Lower leg skin (tissue), 4 donors: ENCODE results near the gene CCDC63. TPM values are rescaled to one million over a fixed set of nuclear protein-coding genes. Genes with fewer than 3 reads are reported as not detected.

Experiments
- DNase-seq, 2 donors: peaks; one replicate each; pipeline ENCODE4 v3.0.0-alpha.2; 2019; ENCODE audit warnings: low spot score in 2 of 2
- H3K4me3 ChIP-seq: fragments of 200-600 bp; sonication (generic); 2 replicates; pipeline ENCODE4 v1.5.1; 2017; ENCODE audit warnings: mild to moderate bottlenecking, low read depth; ENCODE audit not compliant: poor library complexity, severe bottlenecking
- CTCF ChIP-seq, 3 donors: fragments of 450-650 bp; IDR thresholded peaks; one replicate each; pipeline ENCODE4 v1.5.1; 2016; ENCODE audit warnings: antibody characterized with exemption in 3 of 3, mild to moderate bottlenecking in 3 of 3, moderate library complexity in 2 of 3
- POLR2A ChIP-seq, 2 donors: fragments of 450-650 bp; IDR thresholded peaks; one replicate each; pipeline ENCODE4 v1.6.1; 2016 to 2017; ENCODE audit warnings: antibody characterized with exemption in 2 of 2, mild to moderate bottlenecking in 1 of 2, moderate library complexity in 1 of 2
- WGBS, 2 donors: methylation state at CpG; one replicate each; pipeline ENCODE4 v1.1.5; 2018; 5-methylcytosine and 5-hydroxymethylcytosine counted together
- intact Hi-C: fragments of 100-400 bp; cut with DNase I; formaldehyde crosslinking; loops from one replicate; pipeline ENCODE4 v1.15.0; 2023; ENCODE audit warnings: low total_unique reads
- total RNA-seq, 4 donors: library from RNA; depleted of rRNA; stranded (reverse); fragments of >200 nt; gene quantifications; one replicate each; pipeline ENCODE4 v1.1.0, GENCODE V29; 2016

CCDC63 gene
- total RNA-seq, 4 donors from 2014 or later = 0.29 TPM; not detected in 3

- WGBS, 2 donors = 79 to 83% methylated on average over 4 of the region's 4 CpGs
- intact Hi-C loops = no loop called here
- H3K4me3 ChIP-seq = no peak overlapping the region
- TF ChIP-seq POLR2A (IDR thresholded peaks at IDR 0.05) (no peak), CTCF (IDR thresholded peaks at IDR 0.05) (no peak)
- DNase-seq = no peak
Observed at GRCh38 chr12:110872100-110872499, 25.3 kb downstream of the CCDC63 start.

GRCh38 chr12:110874351-110874750 lies 27.6 kb downstream of the CCDC63 start:
- intact Hi-C loops = no loop called here
- WGBS, 2 donors = 83 to 94% methylated on average over 2 of the region's 2 CpGs
- DNase-seq = no peak
- TF ChIP-seq POLR2A (IDR thresholded peaks at IDR 0.05) = no peak
- TF ChIP-seq CTCF (IDR thresholded peaks at IDR 0.05) = no peak
- no peak overlapping the region for H3K4me3 ChIP-seq

GRCh38 chr12:110874781-110875180 lies 28.0 kb downstream of the CCDC63 start:
- H3K4me3 ChIP-seq = no peak overlapping the region
- DNase-seq = no peak
- intact Hi-C loops = no loop called here
- no peak for TF ChIP-seq CTCF (IDR thresholded peaks at IDR 0.05)

- no peak overlapping the region for H3K4me3 ChIP-seq
- TF ChIP-seq POLR2A (IDR thresholded peaks at IDR 0.05) (no peak), CTCF (IDR thresholded peaks at IDR 0.05) (no peak)
- intact Hi-C loops = no loop called here
- no peak for DNase-seq
- 79 to 80% methylated on average over 2 of the region's 2 CpGs for WGBS, 2 donors
Observed at GRCh38 chr12:110880651-110881050, 33.9 kb downstream of the CCDC63 start.

- TF ChIP-seq CTCF (IDR thresholded peaks at IDR 0.05) (no peak), POLR2A (IDR thresholded peaks at IDR 0.05) (no peak)
- no peak overlapping the region for H3K4me3 ChIP-seq
- WGBS, 2 donors = 89 to 98% methylated on average over 4 of the region's 4 CpGs
- DNase-seq = no peak
- intact Hi-C loops = no loop called here
Observed at GRCh38 chr12:110883251-110883650, 36.5 kb downstream of the CCDC63 start.

- DNase-seq = no peak
- intact Hi-C loops = no loop called here
- 48 to 55% methylated on average over 6 of the region's 6 CpGs for WGBS, 2 donors
- no peak overlapping the region for H3K4me3 ChIP-seq
- TF ChIP-seq POLR2A (IDR thresholded peaks at IDR 0.05) (no peak), CTCF (IDR thresholded peaks at IDR 0.05) (no peak)
Observed at GRCh38 chr12:110885152-110885840, 38.5 kb downstream of the CCDC63 start.
